ENCODE measurements around the gene SLC35F6. TPM values are rescaled to one million over a fixed set of nuclear protein-coding genes. Genes with fewer than 3 reads are reported as not detected.

Gene SLC35F6
- total and polyA plus RNA-seq, 9 of the 15 experiments (the other 6 are each of a cell fraction or from before 2014, with no cell fraction given) = 11.9 to 47.3 (median 22.5) TPM

- TF ChIP-seq HES1 (IDR thresholded peaks at IDR 0.05; ENCODE audit: low read depth) (no peak), TEAD4 (IDR thresholded peaks at IDR 0.05; ENCODE audit: low read length) (peak; percentile 29; the same call in 1 of the 2 replicates), TEAD4 (CRISPR knock-in tag; IDR thresholded peaks at IDR 0.05; ENCODE audit: borderline replicate concordance) (no peak), ETS1 (conservative IDR thresholded peaks at IDR 0.05; ENCODE audit: control insufficient read depth, low read depth, low read length) (no peak), TCF15 (CRISPR knock-in tag; IDR thresholded peaks at IDR 0.05) (no peak), ZNF398 (CRISPR knock-in tag; IDR thresholded peaks at IDR 0.05) (no peak), ZNF76 (CRISPR knock-in tag; IDR thresholded peaks at IDR 0.05; ENCODE audit: borderline replicate concordance) (no peak), MYBL2 (IDR thresholded peaks at IDR 0.05; ENCODE audit: low read depth) (no peak), MYBL2 (CRISPR knock-in tag; IDR thresholded peaks at IDR 0.05; ENCODE audit: borderline replicate concordance) (no peak), NCOA1 (IDR thresholded peaks at IDR 0.05; ENCODE audit: low read depth) (no peak), ZNF551 (CRISPR knock-in tag; IDR thresholded peaks at IDR 0.05) (no peak), SRF (CRISPR knock-in tag; IDR thresholded peaks at IDR 0.05) (0 out of 4 replicates have a peak, but pooled peaks of 1 of the 2 experiments have one; percentile 32), ZNF174 (CRISPR knock-in tag; IDR thresholded peaks at IDR 0.05) (no peak), FOXA3 (CRISPR knock-in tag; conservative IDR thresholded peaks at IDR 0.05 in 1 of 2, IDR thresholded peaks at IDR 0.05 in 1 of 2) (no peak), OTX1 (CRISPR knock-in tag; IDR thresholded peaks at IDR 0.05) (no peak), MTF1 (CRISPR knock-in tag; IDR thresholded peaks at IDR 0.05; ENCODE audit: borderline replicate concordance) (no peak), ZNF384 (IDR thresholded peaks at IDR 0.05; ENCODE audit: low read depth, low read length) (no peak), ZBTB9 (CRISPR knock-in tag; IDR thresholded peaks at IDR 0.05) (0 out of 2 replicates have a peak, but pooled peaks have one; percentile 55)
Observed at GRCh38 chr2:26723991-26724750, 39.9 kb upstream of the SLC35F6 start (continued).

Measured in K562 (cell line).